ENCODE data around the gene GNAS-AS1.

Gene GNAS-AS1

DNA sequence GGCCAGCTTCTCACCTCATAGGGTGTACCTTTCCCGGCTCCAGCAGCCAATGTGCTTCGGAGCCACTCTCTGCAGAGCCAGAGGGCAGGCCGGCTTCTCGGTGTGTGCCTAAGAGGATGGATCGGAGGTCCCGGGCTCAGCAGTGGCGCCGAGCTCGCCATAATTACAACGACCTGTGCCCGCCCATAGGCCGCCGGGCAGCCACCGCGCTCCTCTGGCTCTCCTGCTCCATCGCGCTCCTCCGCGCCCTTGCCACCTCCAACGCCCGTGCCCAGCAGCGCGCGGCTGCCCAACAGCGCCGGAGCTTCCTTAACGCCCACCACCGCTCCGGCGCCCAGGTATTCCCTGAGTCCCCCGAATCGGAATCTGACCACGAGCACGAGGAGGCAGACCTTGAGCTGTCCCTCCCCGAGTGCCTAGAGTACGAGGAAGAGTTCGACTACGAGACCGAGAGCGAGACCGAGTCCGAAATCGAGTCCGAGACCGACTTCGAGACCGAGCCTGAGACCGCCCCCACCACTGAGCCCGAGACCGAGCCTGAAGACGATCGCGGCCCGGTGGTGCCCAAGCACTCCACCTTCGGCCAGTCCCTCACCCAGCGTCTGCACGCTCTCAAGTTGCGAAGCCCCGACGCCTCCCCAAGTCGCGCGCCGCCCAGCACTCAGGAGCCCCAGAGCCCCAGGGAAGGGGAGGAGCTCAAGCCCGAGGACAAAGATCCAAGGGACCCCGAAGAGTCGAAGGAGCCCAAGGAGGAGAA, 10.5 kb downstream of the GNAS-AS1 start:
- Histone ChIP-seq H2AFZ (ENCODE audit: low read length) (peak overlapping the region; percentile 91), H2BK120ac (ENCODE audit: low read depth, low read length) (no peak overlapping the region), H3K9me3 (replicated peaks in 1 of 2; ENCODE audit: control insufficient read depth in 2 of 2, insufficient read depth in 1 of 2, low read depth in 1 of 2, low read length in 2 of 2) (no peaks in the 10 kb centered on the region), H2BK12ac (ENCODE audit: low read length) (no peak overlapping the region), H3K4ac (ENCODE audit: low read length) (no peak overlapping the region), H4K8ac (ENCODE audit: low read depth, low read length) (no peak overlapping the region), H3K27me3 (ENCODE audit: control insufficient read depth in 3 of 3, insufficient read depth in 3 of 3, low read depth in 1 of 3, low read length in 3 of 3) (peaks cover 12 to 100% (median 44%) of the 10 kb centered on the region in 3 experiments), H3K23ac (ENCODE audit: low read depth, low read length, poor library complexity) (no peak overlapping the region), H3K4me1 (ENCODE audit: control insufficient read depth in 2 of 2, insufficient read depth in 1 of 2, low read depth in 1 of 2, low read length in 2 of 2) (peaks cover 0 to 6% of the 10 kb centered on the region in 2 donors), H3K4me3 (ENCODE audit: low read length in 2 of 2) (peak overlapping the region in 1 of 2 donors; percentile 35), H3K4me2 (ENCODE audit: insufficient read depth, low read length, poor library complexity, severe bottlenecking) (peak overlapping the region; percentile 66), H3K79me1 (ENCODE audit: low read depth, low read length) (no peaks in the 10 kb centered on the region), H3K14ac (ENCODE audit: low read length) (no peak overlapping the region), H2BK15ac (ENCODE audit: low read length) (no peak overlapping the region), H3K9ac (ENCODE audit: low read depth, low read length, poor library complexity) (peak overlapping the region; percentile 38), H2BK5ac (ENCODE audit: low read length) (no peak overlapping the region), H4K91ac (ENCODE audit: low read depth, low read length, poor library complexity) (no peak overlapping the region), H2AK5ac (ENCODE audit: low read depth, low read length) (no peak overlapping the region), H3K36me3 (replicated peaks in 1 of 2; ENCODE audit: control insufficient read depth in 2 of 2, insufficient read depth in 2 of 2, low read length in 2 of 2) (peaks cover 0 to 2% of the 10 kb centered on the region in 2 donors), H3K18ac (ENCODE audit: low read length) (peak overlapping the region; percentile 34), H3K27ac (replicated peaks; ENCODE audit: low read length) (no peak overlapping the region)
- no CpG with 5 or more reads among the region's 67 CpGs for WGBS, 2 donors (ENCODE audit: extremely low coverage in 2 of 2, insufficient read length in 2 of 2, insufficient replicate concordance in 1 of 2)
- DNase-seq (ENCODE audit: low spot score), result no peak

DNA sequence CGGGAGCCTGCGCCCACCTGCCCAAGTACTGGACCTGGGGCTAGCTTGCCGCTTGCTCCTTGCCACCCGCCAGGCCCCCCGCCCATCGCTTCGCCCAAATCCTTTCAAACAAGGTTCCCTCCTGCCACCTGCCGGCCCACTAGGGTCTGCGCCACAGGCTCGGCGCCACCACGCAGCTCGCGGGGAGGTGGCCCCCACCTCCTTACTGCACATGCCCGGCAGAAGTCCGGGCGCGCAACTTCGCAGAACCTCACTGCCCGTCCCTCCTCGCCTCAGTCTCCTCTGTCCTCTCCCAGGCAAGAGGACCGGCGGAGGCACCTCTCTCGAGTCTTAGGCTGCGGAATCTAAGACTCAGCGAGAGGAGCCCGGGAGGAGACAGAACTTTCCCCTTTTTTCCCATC, 11.2 kb downstream of the GNAS-AS1 start:
- Histone ChIP-seq H3K79me1 (ENCODE audit: low read depth, low read length) (no peaks in the 10 kb centered on the region), H3K18ac (ENCODE audit: low read length) (peak overlapping the region; percentile 11), H2AFZ (ENCODE audit: low read length) (peak overlapping the region; percentile 91), H3K27ac (replicated peaks; ENCODE audit: low read length) (no peak overlapping the region), H2BK15ac (ENCODE audit: low read length) (no peak overlapping the region), H3K36me3 (replicated peaks in 1 of 2; ENCODE audit: control insufficient read depth in 2 of 2, insufficient read depth in 2 of 2, low read length in 2 of 2) (peaks cover 0 to 2% of the 10 kb centered on the region in 2 donors), H3K14ac (ENCODE audit: low read length) (no peak overlapping the region), H2AK5ac (ENCODE audit: low read depth, low read length) (no peak overlapping the region), H4K91ac (ENCODE audit: low read depth, low read length, poor library complexity) (no peak overlapping the region), H3K4ac (ENCODE audit: low read length) (no peak overlapping the region), H3K4me1 (ENCODE audit: control insufficient read depth in 2 of 2, insufficient read depth in 1 of 2, low read depth in 1 of 2, low read length in 2 of 2) (peaks cover 0 to 6% of the 10 kb centered on the region in 2 donors), H2BK5ac (ENCODE audit: low read length) (no peak overlapping the region), H3K4me3 (ENCODE audit: low read length in 2 of 2) (peak overlapping the region in 1 of 2 donors; percentile 21), H3K23ac (ENCODE audit: low read depth, low read length, poor library complexity) (peak overlapping the region; percentile 46), H3K9ac (ENCODE audit: low read depth, low read length, poor library complexity) (no peak overlapping the region), H4K8ac (ENCODE audit: low read depth, low read length) (no peak overlapping the region), H3K4me2 (ENCODE audit: insufficient read depth, low read length, poor library complexity, severe bottlenecking) (peak overlapping the region; percentile 66), H3K27me3 (ENCODE audit: control insufficient read depth in 3 of 3, insufficient read depth in 3 of 3, low read depth in 1 of 3, low read length in 3 of 3) (peaks cover 12 to 100% (median 44%) of the 10 kb centered on the region in 3 experiments), H3K9me3 (replicated peaks in 1 of 2; ENCODE audit: control insufficient read depth in 2 of 2, insufficient read depth in 1 of 2, low read depth in 1 of 2, low read length in 2 of 2) (no peaks in the 10 kb centered on the region), H2BK12ac (ENCODE audit: low read length) (no peak overlapping the region), H2BK120ac (ENCODE audit: low read depth, low read length) (no peak overlapping the region)
- no peak for DNase-seq (ENCODE audit: low spot score)
- WGBS, 2 donors (ENCODE audit: extremely low coverage in 2 of 2, insufficient read length in 2 of 2, insufficient replicate concordance in 1 of 2), result no CpG with 5 or more reads among the region's 27 CpGs

DNA sequence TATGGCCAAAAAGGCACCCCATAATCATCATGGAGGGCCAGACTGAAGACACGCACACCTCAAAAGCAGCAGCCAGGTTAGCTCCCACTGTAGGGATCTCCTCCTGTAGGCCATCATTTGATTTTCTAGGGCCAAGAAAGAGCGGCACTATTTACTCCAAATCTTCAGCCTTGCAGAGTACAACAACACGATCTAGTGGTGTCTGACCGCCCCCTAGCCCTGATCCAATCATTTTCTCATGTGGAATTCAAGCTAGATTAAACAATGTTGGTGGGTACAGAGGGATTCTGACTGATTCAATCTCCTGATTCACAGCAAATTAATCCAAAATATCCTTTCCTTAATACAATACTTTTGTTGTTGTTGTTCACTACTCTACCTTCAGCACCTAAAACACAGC, 12.5 kb downstream of the GNAS-AS1 start:
- DNase-seq (ENCODE audit: low spot score), result no peak
- Histone ChIP-seq H3K4me2 (ENCODE audit: insufficient read depth, low read length, poor library complexity, severe bottlenecking) (no peak overlapping the region), H2AK5ac (ENCODE audit: low read depth, low read length) (no peak overlapping the region), H3K27ac (replicated peaks; ENCODE audit: low read length) (no peak overlapping the region), H3K4me1 (ENCODE audit: control insufficient read depth in 2 of 2, insufficient read depth in 1 of 2, low read depth in 1 of 2, low read length in 2 of 2) (peaks cover 0 to 4% of the 10 kb centered on the region in 2 donors), H3K27me3 (ENCODE audit: control insufficient read depth in 3 of 3, insufficient read depth in 3 of 3, low read depth in 1 of 3, low read length in 3 of 3) (peaks cover 12 to 100% (median 39%) of the 10 kb centered on the region in 3 experiments), H2BK120ac (ENCODE audit: low read depth, low read length) (no peak overlapping the region), H2BK15ac (ENCODE audit: low read length) (no peak overlapping the region), H3K14ac (ENCODE audit: low read length) (no peak overlapping the region), H3K9me3 (replicated peaks in 1 of 2; ENCODE audit: control insufficient read depth in 2 of 2, insufficient read depth in 1 of 2, low read depth in 1 of 2, low read length in 2 of 2) (no peaks in the 10 kb centered on the region), H3K18ac (ENCODE audit: low read length) (no peak overlapping the region), H3K23ac (ENCODE audit: low read depth, low read length, poor library complexity) (no peak overlapping the region), H3K4ac (ENCODE audit: low read length) (no peak overlapping the region), H4K8ac (ENCODE audit: low read depth, low read length) (no peak overlapping the region), H2BK5ac (ENCODE audit: low read length) (no peak overlapping the region), H3K4me3 (ENCODE audit: low read length in 2 of 2) (no peak overlapping the region), H2BK12ac (ENCODE audit: low read length) (no peak overlapping the region), H3K36me3 (replicated peaks in 1 of 2; ENCODE audit: control insufficient read depth in 2 of 2, insufficient read depth in 2 of 2, low read length in 2 of 2) (peaks cover 0 to 3% of the 10 kb centered on the region in 2 donors), H4K91ac (ENCODE audit: low read depth, low read length, poor library complexity) (no peak overlapping the region), H3K79me1 (ENCODE audit: low read depth, low read length) (no peaks in the 10 kb centered on the region), H2AFZ (ENCODE audit: low read length) (no peak overlapping the region), H3K9ac (ENCODE audit: low read depth, low read length, poor library complexity) (no peak overlapping the region)
- no CpG with 5 or more reads among the region's 4 CpGs for WGBS, 2 donors (ENCODE audit: extremely low coverage in 2 of 2, insufficient read length in 2 of 2, insufficient replicate concordance in 1 of 2)

DNA sequence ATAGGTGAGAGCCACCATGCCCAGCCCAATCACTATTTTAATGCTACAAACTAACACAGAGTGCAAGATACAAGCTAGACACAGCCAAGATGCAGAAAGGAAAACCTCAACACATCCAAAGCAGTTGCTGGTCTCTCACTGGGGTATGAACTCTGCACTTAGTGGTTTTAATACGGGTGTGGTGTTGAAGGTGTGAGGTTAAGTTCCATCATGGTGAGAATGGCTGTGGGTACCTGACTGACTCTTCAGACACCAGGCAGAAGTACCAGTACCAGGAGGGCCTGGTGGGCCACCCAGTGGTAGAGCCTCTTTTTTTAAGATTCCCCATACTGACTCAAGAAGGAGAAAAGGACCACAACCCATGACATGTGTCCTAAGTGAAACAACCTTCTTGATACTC, 13.0 kb downstream of the GNAS-AS1 start:
- Histone ChIP-seq H3K79me1 (ENCODE audit: low read depth, low read length) (no peaks in the 10 kb centered on the region), H2BK5ac (ENCODE audit: low read length) (no peak overlapping the region), H3K4ac (ENCODE audit: low read length) (no peak overlapping the region), H2AK5ac (ENCODE audit: low read depth, low read length) (no peak overlapping the region), H3K27me3 (ENCODE audit: control insufficient read depth in 3 of 3, insufficient read depth in 3 of 3, low read depth in 1 of 3, low read length in 3 of 3) (peaks cover 10 to 100% (median 35%) of the 10 kb centered on the region in 3 experiments), H3K9ac (ENCODE audit: low read depth, low read length, poor library complexity) (no peak overlapping the region), H3K23ac (ENCODE audit: low read depth, low read length, poor library complexity) (no peak overlapping the region), H4K8ac (ENCODE audit: low read depth, low read length) (no peak overlapping the region), H3K27ac (replicated peaks; ENCODE audit: low read length) (no peak overlapping the region), H3K9me3 (replicated peaks in 1 of 2; ENCODE audit: control insufficient read depth in 2 of 2, insufficient read depth in 1 of 2, low read depth in 1 of 2, low read length in 2 of 2) (no peaks in the 10 kb centered on the region), H3K4me2 (ENCODE audit: insufficient read depth, low read length, poor library complexity, severe bottlenecking) (no peak overlapping the region), H3K4me1 (ENCODE audit: control insufficient read depth in 2 of 2, insufficient read depth in 1 of 2, low read depth in 1 of 2, low read length in 2 of 2) (no peaks in the 10 kb centered on the region), H2BK15ac (ENCODE audit: low read length) (no peak overlapping the region), H4K91ac (ENCODE audit: low read depth, low read length, poor library complexity) (no peak overlapping the region), H2AFZ (ENCODE audit: low read length) (no peak overlapping the region), H3K4me3 (ENCODE audit: low read length in 2 of 2) (no peak overlapping the region), H2BK12ac (ENCODE audit: low read length) (no peak overlapping the region), H3K14ac (ENCODE audit: low read length) (no peak overlapping the region), H3K18ac (ENCODE audit: low read length) (no peak overlapping the region), H3K36me3 (replicated peaks in 1 of 2; ENCODE audit: control insufficient read depth in 2 of 2, insufficient read depth in 2 of 2, low read length in 2 of 2) (peaks cover 0 to 3% of the 10 kb centered on the region in 2 donors), H2BK120ac (ENCODE audit: low read depth, low read length) (no peak overlapping the region)
- WGBS, 2 donors (ENCODE audit: extremely low coverage in 2 of 2, insufficient read length in 2 of 2, insufficient replicate concordance in 1 of 2), result no CpG with 5 or more reads among the region's 1 CpG
- DNase-seq (ENCODE audit: low spot score), result no peak

All from neuronal stem cell (in vitro differentiated cells).